K562 (cell line): Measurements from ENCODE around the gene MTHFS. TPM values are rescaled to one million over a fixed set of nuclear protein-coding genes. Genes with fewer than 3 reads are reported as not detected.

ENCODE experiments used
- ATF6 ChIP-seq: sonication (generic); formaldehyde crosslinking; IDR thresholded peaks from 2 replicates; pipeline ENCODE4 v1.4.0; 2020; ENCODE audit warnings: mild to moderate bottlenecking, missing genetic modification reagents
- HNRNPUL1 ChIP-seq: fragments of 200-400 bp; formaldehyde crosslinking; IDR thresholded peaks from 2 replicates; pipeline ENCODE4 v1.6.1; 2017; ENCODE audit warnings: low read length
- HOXB6 ChIP-seq: fragments of 250-450 bp; sonication (Bioruptor Pico); IDR thresholded peaks from 2 replicates; pipeline ENCODE4 v1.5.1; 2022; ENCODE audit warnings: mild to moderate bottlenecking, borderline replicate concordance
- HSF4 ChIP-seq: fragments of 250-450 bp; sonication (Bioruptor Pico); IDR thresholded peaks from 2 replicates; pipeline ENCODE4 v2.1.2; 2022; ENCODE audit warnings: mild to moderate bottlenecking, moderate library complexity, borderline replicate concordance
- KDM4B ChIP-seq, 2 experiments: fragments of 450-650 bp in 1 of 2; sonication (generic) in 1 of 2; IDR thresholded peaks; 2 replicates each; pipeline ENCODE4 v1.6.1; 2016 to 2017; ENCODE audit warnings: borderline replicate concordance in 2 of 2, antibody characterized with exemption in 1 of 2, low read depth in 1 of 2, mild to moderate bottlenecking in 1 of 2
- KHSRP ChIP-seq: fragments of 450-650 bp; IDR thresholded peaks from 2 replicates; pipeline ENCODE4 v1.6.1; 2017
- LARP7 ChIP-seq: fragments of 450-650 bp; IDR thresholded peaks from 2 replicates; pipeline ENCODE4 v1.6.1; 2016
- MEIS2 ChIP-seq: fragments of 450-650 bp; IDR thresholded peaks from 2 replicates; pipeline ENCODE4 v1.6.1; 2014; ENCODE audit warnings: mild to moderate bottlenecking; ENCODE audit not compliant: partially characterized antibody
- NCOA4 ChIP-seq: fragments of 450-650 bp; IDR thresholded peaks from 2 replicates; pipeline ENCODE4 v1.6.1; 2018; ENCODE audit warnings: mild to moderate bottlenecking; ENCODE audit not compliant: partially characterized antibody
- NFIX ChIP-seq: fragments of 250-450 bp; sonication (Bioruptor Pico); IDR thresholded peaks from 2 replicates; pipeline ENCODE4 v1.4.0; 2020; ENCODE audit warnings: low read depth, mild to moderate bottlenecking, moderate library complexity
- NR4A1 ChIP-seq, 2 experiments: fragments of 250-450 bp in 1 of 2; fragments of 450-650 bp in 1 of 2; sonication (Bioruptor Pico) in 1 of 2; IDR thresholded peaks; 2 replicates each; pipeline versions ENCODE4 v1.4.0 to v1.6.1; 2016 to 2020; ENCODE audit warnings: mild to moderate bottlenecking in 2 of 2, missing compliant biosample characterization in 1 of 2, missing genetic modification characterization in 1 of 2, moderate library complexity in 1 of 2
- TSC22D4 ChIP-seq: fragments of 450-650 bp; IDR thresholded peaks from 2 replicates; pipeline ENCODE4 v1.6.1; 2016; ENCODE audit warnings: missing genetic modification characterization, missing biosample characterization, control low read depth
- ZC3H4 ChIP-seq: sonication (generic); formaldehyde crosslinking; IDR thresholded peaks from 2 replicates; pipeline ENCODE4 v1.9.0; 2021; ENCODE audit warnings: missing genetic modification reagents, borderline replicate concordance
- ZNF143 ChIP-seq: sonication (generic); formaldehyde crosslinking; IDR thresholded peaks from 2 replicates; pipeline ENCODE4 v1.9.0; 2022; ENCODE audit warnings: mild to moderate bottlenecking, missing genetic modification reagents
- ZNF184 ChIP-seq: sonication (generic); formaldehyde crosslinking; IDR thresholded peaks from 2 replicates; pipeline ENCODE4 v1.5.0; 2020; ENCODE audit warnings: missing genetic modification reagents
- polyA plus RNA-seq, 8 experiments: library from polyadenylated mRNA; depleted of rRNA in 4 of 8; stranded (reverse) in 5 of 8; unstranded in 3 of 8; fragments of >200 nt; fragmentation: Nextera tagmentation in 2 of 8; fragmentation: Illumina TruSeq in 1 of 8; extraction: Ambion mirVana in 2 of 8; extraction: Trizol in 1 of 8; gene quantifications; 2 replicates each; pipeline versions ENCODE4 v1.2.1 to v1.2.3, GENCODE V29; 2011 to 2014; ENCODE audit warnings: inconsistent platforms in 1 of 8, missing spikeins in 1 of 8
- total RNA-seq, 7 experiments: library from RNA; depleted of rRNA in 6 of 7; stranded (reverse); fragments of >200 nt in 6 of 7; fragmentation: Illumina TruSeq in 2 of 7; extraction: Trizol in 2 of 7; gene quantifications; 2 replicates each; pipeline versions ENCODE4 v1.2.1 to v1.2.3, GENCODE V29; 2011 to 2021; ENCODE audit warnings: low replicate concordance in 1 of 7
- TF ChIP-seq, protein P1 (sequence below): sonication (generic); formaldehyde crosslinking; IDR thresholded peaks from 2 replicates; pipeline ENCODE4 v1.8.0; 2022; ENCODE audit warnings: mild to moderate bottlenecking, low read depth, missing genetic modification reagents
- TF ChIP-seq, protein P2 (sequence below), 2 experiments: fragments of 450-650 bp; IDR thresholded peaks; 2 replicates each; pipeline ENCODE4 v1.6.1; 2016; ENCODE audit warnings: mild to moderate bottlenecking in 2 of 2, borderline replicate concordance in 1 of 2, low read depth in 1 of 2, moderate library complexity in 1 of 2

The MTHFS gene
- total and polyA plus RNA-seq, 9 of the 15 experiments (the other 6 are each of a cell fraction or from before 2014, with no cell fraction given), result 17.8 to 79.3 (median 41.7) TPM

- no peak for TF ChIP-seq HSF4 (CRISPR knock-in tag)
- TF ChIP-seq MEIS2, result no peak
- TF ChIP-seq NFIX (CRISPR knock-in tag), result no peak
- TF ChIP-seq, protein P1, sequence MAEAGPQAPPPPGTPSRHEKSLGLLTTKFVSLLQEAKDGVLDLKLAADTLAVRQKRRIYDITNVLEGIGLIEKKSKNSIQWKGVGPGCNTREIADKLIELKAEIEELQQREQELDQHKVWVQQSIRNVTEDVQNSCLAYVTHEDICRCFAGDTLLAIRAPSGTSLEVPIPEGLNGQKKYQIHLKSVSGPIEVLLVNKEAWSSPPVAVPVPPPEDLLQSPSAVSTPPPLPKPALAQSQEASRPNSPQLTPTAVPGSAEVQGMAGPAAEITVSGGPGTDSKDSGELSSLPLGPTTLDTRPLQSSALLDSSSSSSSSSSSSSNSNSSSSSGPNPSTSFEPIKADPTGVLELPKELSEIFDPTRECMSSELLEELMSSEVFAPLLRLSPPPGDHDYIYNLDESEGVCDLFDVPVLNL, result no peak
- no peak for TF ChIP-seq KDM4B (IDR thresholded peaks at IDR 0.05; ENCODE audit: borderline replicate concordance in 2 of 2, low read depth in 1 of 2)
- TF ChIP-seq, protein P2, sequence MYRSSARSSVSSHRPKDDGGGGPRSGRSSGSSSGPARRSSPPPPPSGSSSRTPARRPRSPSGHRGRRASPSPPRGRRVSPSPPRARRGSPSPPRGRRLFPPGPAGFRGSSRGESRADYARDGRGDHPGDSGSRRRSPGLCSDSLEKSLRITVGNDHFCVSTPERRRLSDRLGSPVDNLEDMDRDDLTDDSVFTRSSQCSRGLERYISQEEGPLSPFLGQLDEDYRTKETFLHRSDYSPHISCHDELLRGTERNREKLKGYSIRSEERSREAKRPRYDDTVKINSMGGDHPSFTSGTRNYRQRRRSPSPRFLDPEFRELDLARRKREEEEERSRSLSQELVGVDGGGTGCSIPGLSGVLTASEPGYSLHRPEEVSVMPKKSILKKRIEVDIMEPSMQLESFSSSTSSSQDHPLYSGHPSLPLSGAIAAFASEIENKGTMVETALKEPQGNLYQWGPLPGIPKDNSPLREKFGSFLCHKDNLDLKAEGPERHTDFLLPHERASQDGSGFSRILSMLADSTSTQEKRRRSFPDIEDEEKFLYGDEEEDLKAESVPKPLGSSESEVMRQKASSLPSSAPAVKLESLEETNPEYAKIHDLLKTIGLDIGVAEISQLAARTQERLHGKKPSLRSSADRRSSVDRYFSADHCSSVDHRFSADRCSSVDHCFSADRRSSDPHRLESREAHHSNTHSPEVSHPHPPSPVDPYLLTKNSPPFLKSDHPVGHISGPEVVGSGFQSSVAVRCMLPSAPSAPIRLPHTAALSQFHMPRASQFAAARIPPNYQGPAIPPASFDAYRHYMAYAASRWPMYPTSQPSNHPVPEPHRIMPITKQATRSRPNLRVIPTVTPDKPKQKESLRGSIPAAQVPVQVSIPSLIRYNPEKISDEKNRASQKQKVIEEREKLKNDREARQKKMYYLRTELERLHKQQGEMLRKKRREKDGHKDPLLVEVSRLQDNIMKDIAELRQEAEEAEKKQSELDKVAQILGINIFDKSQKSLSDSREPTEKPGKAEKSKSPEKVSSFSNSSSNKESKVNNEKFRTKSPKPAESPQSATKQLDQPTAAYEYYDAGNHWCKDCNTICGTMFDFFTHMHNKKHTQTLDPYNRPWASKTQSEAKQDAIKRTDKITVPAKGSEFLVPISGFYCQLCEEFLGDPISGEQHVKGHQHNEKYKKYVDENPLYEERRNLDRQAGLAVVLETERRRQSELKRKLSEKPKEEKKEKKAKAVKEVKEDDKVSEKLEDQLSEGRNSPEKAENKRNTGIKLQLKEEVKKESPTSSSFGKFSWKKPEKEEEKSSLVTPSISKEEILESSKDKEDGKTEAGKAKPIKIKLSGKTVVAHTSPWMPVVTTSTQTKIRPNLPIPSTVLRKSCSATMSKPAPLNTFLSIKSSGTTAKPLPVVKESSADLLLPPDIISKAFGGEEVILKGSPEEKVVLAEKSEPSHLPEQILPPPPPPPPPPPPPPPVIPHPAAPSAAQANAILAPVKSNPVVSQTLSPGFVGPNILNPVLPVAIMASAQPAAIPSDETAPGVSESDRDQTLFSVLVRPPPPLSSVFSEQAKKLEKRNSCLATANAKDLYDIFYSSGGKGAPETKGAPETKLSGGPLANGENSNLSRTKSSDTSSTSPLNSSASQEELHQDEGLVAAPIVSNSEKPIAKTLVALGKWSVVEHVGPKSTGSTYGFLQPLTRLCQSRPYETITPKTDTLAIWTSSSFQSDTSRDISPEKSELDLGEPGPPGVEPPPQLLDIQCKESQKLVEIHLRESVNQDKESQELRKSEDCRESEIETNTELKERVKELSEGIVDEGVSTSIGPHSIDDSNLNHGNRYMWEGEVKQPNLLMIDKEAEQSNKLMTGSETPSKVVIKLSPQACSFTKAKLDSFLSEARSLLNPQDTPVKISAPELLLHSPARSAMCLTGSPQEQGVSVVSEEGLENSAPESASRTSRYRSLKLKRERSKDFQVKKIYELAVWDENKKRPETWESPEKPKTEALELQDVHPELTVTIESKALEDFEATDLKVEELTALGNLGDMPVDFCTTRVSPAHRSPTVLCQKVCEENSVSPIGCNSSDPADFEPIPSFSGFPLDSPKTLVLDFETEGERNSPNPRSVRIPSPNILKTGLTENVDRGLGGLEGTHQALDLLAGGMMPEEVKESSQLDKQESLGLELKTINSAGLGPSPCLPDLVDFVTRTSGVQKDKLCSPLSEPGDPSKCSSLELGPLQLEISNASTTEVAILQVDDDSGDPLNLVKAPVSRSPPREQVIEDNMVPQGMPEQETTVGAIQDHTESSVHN (IDR thresholded peaks at IDR 0.05; ENCODE audit: borderline replicate concordance in 1 of 2, low read depth in 1 of 2), result no peak
- 0 out of 2 replicates have a peak, but pooled peaks have one; percentile 60 for TF ChIP-seq ATF6 (CRISPR knock-in tag)
- no peak for TF ChIP-seq ZNF184 (CRISPR knock-in tag)
- TF ChIP-seq TSC22D4 (tag), result no peak
- no peak for TF ChIP-seq NCOA4
- 0 out of 2 replicates have a peak, but pooled peaks have one; percentile 47 for TF ChIP-seq ZNF143 (CRISPR knock-in tag)
- TF ChIP-seq HNRNPUL1, result no peak
- no peak for TF ChIP-seq LARP7
- no peak for TF ChIP-seq ZC3H4 (CRISPR knock-in tag)
- no peak for TF ChIP-seq HOXB6 (CRISPR knock-in tag)
- TF ChIP-seq KHSRP, result no peak
- TF ChIP-seq NR4A1 (CRISPR knock-in tag; IDR thresholded peaks at IDR 0.05), result no peak
- no peak for TF ChIP-seq NR4A1 (tag; IDR thresholded peaks at IDR 0.05)
These were observed 26.8 kb upstream of the MTHFS start (continued) for GRCh38 chr15:79923515-79924169.
